Measurements from ENCODE around the gene CDS2. TPM values are rescaled to one million over a fixed set of nuclear protein-coding genes. Genes with fewer than 3 reads are reported as not detected.

CDS2 gene
- total RNA-seq, 1 donor from 2014 or later, result 62.3 TPM

- intact Hi-C loops (cut with micrococcal nuclease), result no loop called here
Measured at GRCh38 chr20:5149892-5150225, 23.1 kb downstream of the CDS2 start.

DNA sequence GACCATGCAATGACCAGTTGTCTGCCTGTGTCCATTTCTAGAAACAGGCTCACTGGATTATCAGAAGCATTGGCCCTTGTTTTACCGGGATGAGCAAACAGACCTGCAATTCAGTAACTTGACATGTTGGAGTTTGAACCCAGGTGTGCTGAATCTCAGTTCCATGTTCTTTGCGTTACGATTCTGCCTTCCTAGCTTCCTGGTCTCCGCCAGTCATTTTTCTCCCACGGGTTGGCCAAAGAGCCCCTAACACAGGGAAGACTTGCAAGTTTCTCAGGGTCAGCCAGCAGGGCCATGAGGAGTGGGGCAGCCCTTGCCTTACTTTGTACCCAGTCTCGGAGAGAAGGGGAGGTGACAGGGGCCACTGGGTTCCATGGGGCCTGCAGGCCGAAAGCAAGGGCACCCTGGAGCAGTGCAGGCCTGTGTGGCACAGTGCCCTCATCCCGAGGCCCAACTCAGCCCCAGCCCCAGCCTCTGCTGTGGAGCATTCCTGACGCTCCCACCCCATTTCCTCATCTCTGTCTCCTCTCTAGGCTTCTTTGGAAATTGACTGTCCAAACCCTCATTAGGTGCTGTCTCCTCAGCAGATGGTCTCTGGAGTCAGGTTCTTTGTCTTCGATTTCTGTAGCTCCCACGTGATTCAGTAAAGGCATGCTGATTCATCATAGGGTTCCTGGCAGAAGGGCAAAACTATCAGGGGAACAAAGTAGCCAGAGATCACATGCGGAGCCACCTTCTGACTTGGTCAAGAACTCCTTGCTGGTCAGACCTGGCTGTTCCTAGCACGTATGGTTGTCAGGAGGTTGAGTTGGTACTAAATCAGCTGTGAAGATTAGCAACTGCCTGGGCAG, 23.6 kb downstream of the CDS2 start:
- intact Hi-C loops (cut with micrococcal nuclease), result no loop called here

GRCh38 chr20:5153152-5153467, 26.3 kb downstream of the CDS2 start:
- intact Hi-C loops (cut with micrococcal nuclease), result no loop called here

- intact Hi-C loops (cut with micrococcal nuclease), result no loop called here
Measured at GRCh38 chr20:5153612-5154542, 27.1 kb downstream of the CDS2 start.

DNA sequence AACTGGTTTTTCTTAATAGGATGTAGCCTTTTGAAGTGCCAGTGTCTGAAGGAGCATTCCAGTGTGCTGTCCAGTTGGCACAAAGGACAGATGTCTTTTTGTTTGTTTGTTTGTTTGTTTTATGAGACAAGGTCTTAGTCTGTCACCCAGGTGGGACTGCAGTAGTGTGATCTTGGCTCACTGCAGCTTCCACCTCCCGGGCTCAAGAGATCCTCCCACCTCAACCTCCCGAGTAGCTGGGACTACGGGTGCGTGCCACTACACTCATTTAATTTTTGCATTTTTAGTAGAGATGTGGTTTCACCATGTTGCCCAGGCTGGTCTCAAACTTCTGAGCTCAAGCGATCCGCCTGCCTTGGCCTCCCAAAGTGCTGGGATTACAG, 27.7 kb downstream of the CDS2 start:
- intact Hi-C loops (cut with micrococcal nuclease), result no loop called here

DNA sequence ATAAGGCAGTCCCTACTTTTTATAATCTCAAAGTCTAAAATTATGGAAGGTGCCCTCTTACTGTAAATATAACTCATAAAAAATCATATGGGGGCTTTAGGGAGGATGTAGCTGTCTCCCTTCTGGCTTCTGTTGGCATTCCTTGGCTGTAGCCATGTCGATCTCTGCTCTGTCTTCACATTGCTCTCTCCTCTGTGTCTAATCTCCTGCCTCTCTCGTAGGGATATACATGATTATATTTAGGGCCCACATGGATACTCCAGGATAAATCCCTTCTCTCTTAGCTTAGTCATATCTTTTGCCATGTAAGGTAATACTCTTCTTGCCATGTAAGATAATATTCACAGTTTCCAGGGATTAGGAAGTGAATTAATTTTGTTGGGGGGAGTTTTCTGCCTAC, 28.6 kb downstream of the CDS2 start:
- intact Hi-C loops (cut with micrococcal nuclease), result no loop called here

- intact Hi-C loops (cut with micrococcal nuclease), result no loop called here
Measured at GRCh38 chr20:5156675-5157448, 30.1 kb downstream of the CDS2 start.

- intact Hi-C loops (cut with micrococcal nuclease), result no loop called here
Measured at GRCh38 chr20:5159928-5160327, 33.1 kb downstream of the CDS2 start.

DNA sequence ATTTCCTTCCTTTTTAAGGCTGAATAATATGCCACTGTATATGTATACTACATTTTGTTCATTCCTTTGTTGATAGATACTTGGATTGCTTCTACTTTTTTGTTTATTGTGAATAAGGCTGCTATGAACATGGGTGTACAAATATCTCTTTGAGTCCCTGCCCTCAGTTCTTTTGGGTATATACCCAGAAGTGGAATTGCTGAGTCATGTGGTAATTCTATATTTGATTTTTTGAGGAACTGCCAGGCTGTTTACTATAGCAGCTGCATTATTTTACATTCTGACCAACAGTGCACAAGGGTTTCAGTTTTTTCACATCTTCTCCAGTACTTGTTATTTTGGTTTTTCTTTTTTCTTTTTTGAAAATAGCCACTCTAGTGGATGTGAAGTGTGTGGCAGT, 34.1 kb downstream of the CDS2 start:
- intact Hi-C loops (cut with micrococcal nuclease), result no loop called here

- intact Hi-C loops (cut with micrococcal nuclease), result no loop called here
Measured at GRCh38 chr20:5161536-5162164, 34.8 kb downstream of the CDS2 start.

- intact Hi-C loops (cut with micrococcal nuclease), result no loop called here
Measured at GRCh38 chr20:5164645-5165625, 38.1 kb downstream of the CDS2 start.

- intact Hi-C loops (cut with micrococcal nuclease), result no loop called here
Measured at GRCh38 chr20:5168651-5169396, 42.0 kb downstream of the CDS2 start.

GRCh38 chr20:5170341-5170740, 43.5 kb downstream of the CDS2 start:
- intact Hi-C loops (cut with micrococcal nuclease), result no loop called here

DNA sequence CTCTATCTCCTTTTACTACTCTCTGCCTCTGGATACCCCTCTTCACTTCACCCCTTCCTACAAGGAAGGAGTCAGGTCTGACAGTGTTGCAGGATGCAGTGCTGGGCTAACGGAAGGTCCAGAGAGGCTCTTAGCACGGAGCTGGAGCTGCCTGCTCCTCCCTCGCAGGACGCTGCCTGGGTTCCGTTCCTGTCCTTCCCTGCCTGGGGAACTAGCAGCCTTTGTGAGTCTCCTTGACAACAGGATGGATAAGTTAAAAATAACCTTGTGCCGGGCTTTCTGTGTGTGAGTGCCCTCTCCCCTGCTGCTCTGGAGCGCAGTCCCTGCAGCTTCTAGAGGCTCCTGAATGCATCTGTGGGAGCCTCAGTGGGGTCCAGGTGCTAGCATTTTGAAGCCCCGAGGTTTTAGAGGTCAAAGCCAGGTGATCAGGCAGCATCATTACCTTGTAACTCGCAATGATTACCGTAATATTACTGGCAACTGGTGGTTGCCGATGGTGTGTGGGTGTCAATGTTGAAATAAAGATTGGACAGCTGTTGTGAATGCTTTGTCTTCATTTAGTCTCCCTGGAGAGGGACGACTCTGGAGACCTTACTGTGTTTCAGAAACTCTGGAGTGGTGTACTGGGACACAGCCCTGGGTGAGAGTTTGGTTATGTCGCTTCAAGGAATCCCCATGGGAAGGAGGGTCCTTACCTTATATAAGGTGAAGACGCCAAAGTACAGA, 44.4 kb downstream of the CDS2 start:
- intact Hi-C loops (cut with micrococcal nuclease), result no loop called here

- intact Hi-C loops (cut with micrococcal nuclease), result no loop called here
Measured at GRCh38 chr20:5171790-5172164, 45.0 kb downstream of the CDS2 start.

DNA sequence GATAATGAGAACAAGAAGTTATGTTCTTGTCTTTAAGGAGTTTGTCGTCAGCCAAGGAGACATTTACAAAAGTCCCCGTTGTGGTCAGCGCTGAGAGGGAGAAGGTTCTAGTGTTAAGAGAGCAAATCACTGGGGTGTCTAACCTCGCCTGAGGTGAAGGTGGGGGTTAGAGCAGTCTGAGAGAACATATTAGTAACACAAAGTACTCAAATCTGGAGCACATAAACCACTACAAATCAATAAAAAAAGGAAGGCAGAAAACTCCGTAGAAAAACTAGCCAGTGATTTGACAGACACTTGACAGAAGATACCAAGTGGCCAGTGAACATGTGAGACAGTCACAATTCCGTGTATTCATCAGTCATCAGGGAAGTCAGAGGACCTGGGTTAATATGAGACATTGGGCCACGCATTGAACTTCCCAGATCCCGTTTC, 45.4 kb downstream of the CDS2 start:
- intact Hi-C loops (cut with micrococcal nuclease), result no loop called here

DNA sequence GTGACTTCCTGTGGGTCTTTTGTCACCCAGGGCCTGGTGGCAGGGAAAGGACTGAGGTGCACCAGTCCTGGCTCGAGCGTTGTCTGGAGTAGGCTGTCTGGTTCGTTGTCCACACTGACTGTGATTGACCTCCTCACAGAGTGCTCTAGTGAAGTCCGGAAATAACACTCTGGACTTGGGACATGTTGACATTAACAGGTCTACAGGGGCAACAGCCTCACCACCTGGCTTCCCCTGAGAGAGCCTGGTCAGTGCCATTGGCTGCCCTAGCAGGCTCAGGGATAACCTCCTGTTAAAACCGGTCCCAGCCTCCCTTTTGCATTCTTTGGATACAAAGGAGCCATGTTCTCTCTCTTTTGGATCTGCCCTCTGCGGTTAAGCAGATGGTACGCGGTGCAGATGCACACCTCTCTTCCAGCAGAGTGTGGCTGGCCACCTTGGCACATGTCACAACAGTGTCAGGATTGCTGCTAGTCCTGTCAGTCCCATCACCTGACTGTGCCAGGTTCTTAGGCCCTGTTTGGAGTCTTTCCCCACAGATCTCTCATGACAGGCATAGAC, 46.2 kb downstream of the CDS2 start:
- intact Hi-C loops (cut with micrococcal nuclease), result no loop called here

DNA sequence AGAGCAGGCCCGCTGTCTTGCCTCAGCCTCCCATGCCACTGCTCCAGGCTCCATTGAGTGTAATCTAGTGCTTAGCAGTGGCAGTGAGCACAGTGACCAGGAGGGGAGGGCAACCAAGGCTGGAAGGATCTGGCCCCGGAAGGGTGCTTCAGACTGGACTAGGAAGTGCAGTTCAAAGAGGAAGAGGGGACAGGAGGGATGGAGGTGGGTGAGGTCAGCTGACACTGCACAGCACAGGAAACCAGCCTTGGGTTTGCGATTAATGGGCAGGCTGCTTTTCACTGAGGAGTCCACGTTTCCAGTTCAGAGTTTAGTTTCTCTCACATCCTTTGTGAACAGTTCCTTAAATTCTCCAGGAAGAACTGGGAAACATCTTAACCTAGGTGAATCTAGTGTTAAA, 46.9 kb downstream of the CDS2 start:
- intact Hi-C loops (cut with micrococcal nuclease), result no loop called here

DNA sequence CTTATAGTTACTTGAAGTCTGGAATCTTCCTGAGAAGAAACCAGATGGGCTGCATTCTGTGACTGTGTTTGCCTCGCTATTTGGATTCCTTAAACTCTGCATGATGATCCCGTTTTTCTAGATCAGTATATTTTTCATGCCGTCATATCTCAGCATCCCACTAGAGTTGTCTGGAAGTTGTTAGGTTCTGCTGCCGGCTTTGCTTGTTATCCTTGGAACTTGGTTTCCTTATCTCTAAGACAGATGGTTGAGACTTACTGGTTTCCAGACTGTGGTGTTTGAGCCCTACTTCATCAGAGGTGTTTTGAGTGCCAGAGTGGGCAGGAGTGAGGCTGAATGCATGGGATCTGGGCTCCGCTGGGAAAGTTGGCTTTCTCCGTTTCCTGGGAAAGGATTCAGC, 50.3 kb downstream of the CDS2 start:
- intact Hi-C loops (cut with micrococcal nuclease), result no loop called here

All from T-helper 1 cell treated with Interleukin-12 subunit alpha and Interleukin-12 subunit beta and Interleukin-4 antibody, amounts not matched to agents 30 ng/mL and 1 ng/mL, for 36 hours (primary cell).